Activated CD4-positive, alpha-beta T cell treated with anti-CD3 and anti-CD28 coated beads, Interleukin-2, amount 50 U/mL, for 24 hours (primary cell): Measurements from ENCODE around the gene GOLGA1.
"Not testable (repeated sequence)": the region's sequence is repeated elsewhere in the genome, so short reads cannot be mapped to it uniquely, and the experiment has no call there.

Experiments
- DNase-seq, 2 donors: peaks; one replicate each; pipeline ENCODE4 v3.0.0-alpha.2; 2020; ENCODE audit warnings: low read depth in 1 of 2, low spot score in 1 of 2

Gene GOLGA1

DNA sequence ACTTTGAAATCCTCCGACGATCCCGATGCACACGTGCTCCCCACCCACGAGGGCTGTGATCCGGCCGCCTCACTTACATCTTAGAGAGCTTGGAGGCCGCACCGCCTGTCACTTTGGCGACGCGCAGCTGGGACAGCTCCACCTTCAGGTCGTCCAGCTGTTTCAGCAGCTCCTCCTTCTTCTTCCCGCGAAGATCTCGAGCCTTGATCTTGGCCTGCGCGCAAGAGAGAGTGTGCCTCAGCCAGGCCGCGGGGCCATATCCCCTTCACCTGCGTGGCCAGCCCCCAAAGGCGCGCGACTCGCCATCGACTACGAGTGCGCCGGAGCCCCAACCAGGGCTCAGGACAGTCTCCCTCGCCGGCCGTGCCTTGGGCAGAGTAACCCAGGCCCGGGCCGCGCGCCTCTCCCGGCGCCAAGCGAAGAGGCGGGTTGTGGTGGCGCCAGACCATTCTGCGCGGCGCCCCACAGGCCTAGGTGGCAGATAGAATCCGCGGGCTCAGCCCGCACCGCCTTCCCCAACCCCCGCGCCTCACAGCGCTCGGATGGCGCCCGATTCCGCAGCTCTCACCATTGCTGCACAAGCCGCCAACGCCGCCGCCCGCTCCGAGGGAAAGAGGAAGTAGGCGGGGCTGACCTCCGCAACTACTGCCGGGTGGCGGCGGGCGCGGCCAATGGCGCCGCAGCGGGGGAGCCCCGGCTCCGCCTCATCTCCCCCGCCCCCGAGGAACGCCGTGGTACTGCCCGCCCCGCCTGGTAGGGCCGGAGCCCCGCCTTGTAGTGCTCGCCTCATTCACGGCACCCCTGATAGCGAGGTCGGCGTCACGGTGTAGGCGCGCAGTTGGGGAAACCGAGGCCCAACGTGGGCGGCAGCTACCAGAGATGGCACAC, 79.3 kb downstream of the GOLGA1 start, which contains the start of the genes ARPC5L and RPL35:
Gene ARPC5L, plus strand, starts transcription at position 789 of the 888 bp plus-strand sequence. CDS start 7,161 bp downstream, outside the sequence.
Gene RPL35, minus strand, starts transcription at position 616 of the 888 bp plus-strand sequence. Its CDS starts 45 bp downstream, at position 571.
- peak; percentile 91 to 94 for DNase-seq

DNA sequence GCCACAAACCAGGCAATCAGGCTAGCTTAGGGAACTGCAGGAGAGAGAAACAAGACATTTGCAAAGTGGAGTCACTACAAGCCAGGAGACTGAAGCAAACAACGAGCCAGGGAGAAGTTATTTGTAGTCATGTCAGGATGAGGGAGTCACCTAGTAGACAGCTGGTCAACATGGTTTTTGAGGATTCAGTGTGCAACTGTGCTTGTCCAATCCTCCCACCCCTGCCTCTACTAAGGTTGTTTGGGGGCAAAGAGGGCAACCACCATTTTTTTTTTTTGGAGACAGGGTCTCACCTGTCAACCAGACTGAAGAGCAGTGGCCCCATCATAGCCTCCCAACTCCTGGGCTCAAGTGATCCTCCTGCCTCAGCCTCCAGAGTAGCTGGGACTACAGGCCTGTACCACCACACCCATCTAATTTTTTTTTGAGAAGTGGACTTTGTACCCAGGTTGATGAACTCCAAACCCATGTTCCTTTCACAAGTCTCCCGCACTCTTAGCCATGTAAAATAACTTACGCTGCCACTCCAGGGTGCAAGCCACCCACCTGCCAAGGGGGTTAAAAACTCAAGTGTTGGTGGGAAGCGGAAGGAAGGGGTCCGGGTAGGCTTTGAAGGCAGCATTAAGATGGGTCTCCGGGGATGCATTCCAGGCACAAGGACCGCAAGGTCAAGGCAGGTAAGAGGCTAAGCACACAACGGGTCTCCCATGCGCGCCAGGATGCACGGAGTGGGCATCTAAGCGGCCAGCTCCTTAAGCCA, 80.1 kb downstream of the GOLGA1 start:
- no peak for DNase-seq

DNA sequence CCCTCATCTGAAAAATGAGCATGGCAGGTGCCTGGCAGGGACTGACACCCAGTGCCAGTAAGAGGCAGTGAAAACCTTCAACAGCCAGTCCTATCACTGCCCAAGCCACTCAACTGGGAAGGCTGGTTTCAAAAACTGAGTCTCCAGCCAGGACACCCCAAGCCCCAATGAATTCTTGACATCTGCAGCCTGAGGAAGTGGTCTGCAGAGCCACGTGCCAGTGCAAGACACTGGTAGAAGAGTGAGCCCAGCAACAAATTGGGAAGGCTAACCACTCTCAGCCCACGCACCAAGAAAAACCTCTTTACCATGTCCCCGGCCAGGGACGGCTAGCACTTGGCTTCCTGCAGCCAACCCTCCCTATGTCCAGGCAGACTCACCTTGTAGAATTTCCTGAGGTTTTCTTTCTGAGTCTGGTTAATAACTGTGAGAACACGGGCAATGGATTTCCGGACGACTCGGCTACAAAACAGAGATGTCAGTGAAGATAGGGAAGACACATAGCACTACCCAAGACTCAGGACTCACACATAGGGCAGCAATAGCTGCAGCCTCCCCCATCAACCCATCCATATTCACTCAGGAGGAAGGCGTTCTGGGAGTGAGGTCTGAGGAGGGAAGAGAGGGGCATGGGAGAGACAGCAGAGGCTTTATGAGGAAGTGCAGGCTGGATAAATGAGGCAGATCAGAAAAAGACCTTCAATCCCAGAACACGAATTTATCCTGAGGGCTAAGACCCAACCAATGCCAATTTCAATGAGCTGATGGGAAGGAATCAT, 80.9 kb downstream of the GOLGA1 start:
- no peak for DNase-seq

DNA sequence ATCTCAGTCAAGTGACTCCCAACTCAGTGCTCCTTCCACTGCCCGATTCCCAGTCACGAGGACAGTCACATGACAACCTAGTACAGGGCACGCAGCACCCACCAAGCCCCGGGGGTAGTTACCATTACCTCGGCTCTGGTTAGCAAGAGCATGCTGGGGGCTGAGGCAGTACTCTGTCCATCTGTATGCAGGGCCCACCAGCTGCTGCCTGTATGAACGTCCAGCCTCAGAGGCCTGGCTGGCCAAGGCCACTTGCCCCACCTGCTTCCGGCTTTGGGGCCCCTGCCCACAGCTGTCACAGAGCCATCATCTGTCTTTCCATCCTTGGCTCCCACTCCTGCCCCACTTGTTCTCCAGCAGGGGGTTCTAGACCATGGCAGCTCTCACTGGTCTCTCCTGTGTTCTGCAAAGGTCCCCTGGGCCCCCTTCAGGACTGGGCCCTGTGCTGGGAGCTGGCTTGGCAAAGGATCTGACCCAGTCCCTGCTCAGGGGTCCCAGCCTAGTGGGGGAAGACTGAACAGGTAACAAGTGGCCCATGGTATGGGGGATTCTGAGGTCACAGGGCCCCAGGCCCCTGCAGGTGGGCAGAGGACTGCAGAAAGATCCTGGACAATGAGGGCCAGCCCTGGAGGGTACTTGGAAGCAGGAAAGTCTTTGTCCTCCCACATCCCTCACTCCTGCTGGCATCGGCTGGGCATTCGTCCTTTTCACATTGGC, 82.4 kb downstream of the GOLGA1 start:
- no peak for DNase-seq

- DNase-seq: no peak
Observed at GRCh38 chr9:124857533-124858162, 83.2 kb downstream of the GOLGA1 start.

GRCh38 chr9:124855944-124856765, 84.7 kb downstream of the GOLGA1 start:
- DNase-seq: no peak

GRCh38 chr9:124855566-124855943, 85.3 kb downstream of the GOLGA1 start:
- no peak for DNase-seq

DNA sequence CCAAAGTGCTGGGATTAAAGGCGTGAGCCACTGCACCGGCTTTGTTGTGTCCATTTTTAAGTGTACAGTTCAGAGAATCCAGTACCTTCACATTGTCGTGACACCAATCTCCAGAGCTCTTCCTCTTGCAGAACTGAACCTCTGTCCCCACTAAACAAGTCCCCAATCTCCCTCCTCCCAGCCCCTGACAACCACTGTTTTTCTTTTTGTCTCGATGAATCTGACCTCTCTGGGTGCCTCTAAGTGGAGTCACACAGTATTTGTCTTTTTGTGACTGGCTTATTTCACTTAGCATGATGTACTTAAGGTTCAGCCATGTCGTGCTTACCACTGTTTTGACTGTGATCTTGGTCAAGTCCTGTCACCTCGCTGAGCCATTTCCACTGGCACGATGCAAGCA, 86.1 kb downstream of the GOLGA1 start:
- no peak for DNase-seq

DNA sequence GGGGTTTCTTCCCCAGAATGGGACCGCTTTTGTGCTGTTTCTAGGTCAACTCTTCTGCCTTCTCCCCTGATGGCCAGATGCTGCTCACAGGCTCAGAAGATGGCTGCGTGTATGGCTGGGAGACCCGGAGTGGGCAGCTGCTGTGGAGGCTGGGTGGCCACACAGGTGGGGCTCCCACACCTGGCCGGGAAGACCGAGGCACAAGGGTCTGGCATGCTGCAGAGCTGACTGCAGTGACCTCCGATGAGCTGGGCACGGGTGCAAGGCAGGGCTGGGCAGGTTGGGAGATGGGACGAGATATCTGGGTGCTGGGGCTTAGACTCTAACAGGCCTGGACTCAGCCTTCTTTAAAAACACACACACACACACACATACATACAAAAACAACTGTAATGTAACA, 86.7 kb downstream of the GOLGA1 start:
- DNase-seq: no peak

GRCh38 chr9:124853605-124854143, 87.2 kb downstream of the GOLGA1 start:
- DNase-seq: no peak

- peak; percentile 54 to 67 for DNase-seq
Observed at GRCh38 chr9:124852829-124853531, 87.9 kb downstream of the GOLGA1 start, which contains the start of gene WDR38. WDR38 (plus strand) TSS chr9:124853460; CDS start chr9:124853532, 72 bp downstream.

GRCh38 chr9:124852121-124852828, 88.6 kb downstream of the GOLGA1 start:
- no peak for DNase-seq

DNA sequence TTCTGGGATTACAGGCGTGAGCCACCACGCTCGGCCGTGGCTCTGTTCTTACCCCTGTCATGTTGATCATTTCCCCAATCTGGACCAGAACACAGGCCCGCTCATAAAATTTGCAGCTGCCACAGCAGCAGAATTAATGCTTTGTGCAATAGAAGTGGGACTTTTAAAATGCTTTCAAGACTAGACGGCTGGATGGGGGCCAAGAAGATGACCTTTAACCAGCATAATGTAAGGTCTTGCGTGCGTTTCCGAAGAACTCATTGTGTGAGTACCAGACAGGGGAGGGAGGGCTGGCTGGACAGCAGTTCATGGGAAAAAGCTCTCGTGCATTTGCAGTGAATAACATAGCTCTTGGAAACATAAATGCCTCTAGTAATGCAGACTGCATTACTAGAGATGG, 91.1 kb downstream of the GOLGA1 start:
- DNase-seq: no peak

GRCh38 chr9:124846969-124847368, 93.9 kb downstream of the GOLGA1 start:
- DNase-seq: no peak

GRCh38 chr9:124846467-124846866, 94.4 kb downstream of the GOLGA1 start:
- DNase-seq: not testable (repeated sequence)

DNA sequence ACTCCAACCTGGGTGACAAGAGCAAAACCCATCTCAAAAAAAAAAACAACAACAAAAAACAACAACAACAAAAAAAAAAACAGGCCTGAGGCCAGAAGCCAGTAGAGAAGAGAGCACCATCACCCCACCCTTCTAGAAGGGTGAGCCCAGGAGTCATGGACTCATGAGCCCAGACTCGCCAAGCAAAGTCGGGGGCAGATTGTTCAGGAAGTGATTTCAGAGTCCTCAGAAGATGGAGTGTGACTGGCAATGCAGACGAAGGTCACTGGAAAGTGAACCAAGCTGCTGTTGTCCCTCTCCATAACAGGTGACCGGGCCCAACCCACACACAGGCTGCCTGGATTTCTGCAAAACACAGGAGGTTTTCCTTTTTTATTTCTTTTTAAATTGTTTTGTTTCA, 96.6 kb downstream of the GOLGA1 start:
- no peak for DNase-seq

- no peak for DNase-seq
Observed at GRCh38 chr9:124843456-124844034, 97.3 kb downstream of the GOLGA1 start.
